ACHN (cell line): ENCODE results near the gene TACC3.

Source experiments
- DNase-seq: peaks from one replicate; pipeline ENCODE4 v3.0.0-alpha.2; 2015
- in situ Hi-C: cut with HindIII; loops from 2 replicates; pipeline ENCODE4 v1.10.0; 2017; ENCODE audit warnings: low sequenced_read_pairs, low pct_ligation_motif_present, low pct_unique_long_range_greater_than_20kb

Gene TACC3

DNA sequence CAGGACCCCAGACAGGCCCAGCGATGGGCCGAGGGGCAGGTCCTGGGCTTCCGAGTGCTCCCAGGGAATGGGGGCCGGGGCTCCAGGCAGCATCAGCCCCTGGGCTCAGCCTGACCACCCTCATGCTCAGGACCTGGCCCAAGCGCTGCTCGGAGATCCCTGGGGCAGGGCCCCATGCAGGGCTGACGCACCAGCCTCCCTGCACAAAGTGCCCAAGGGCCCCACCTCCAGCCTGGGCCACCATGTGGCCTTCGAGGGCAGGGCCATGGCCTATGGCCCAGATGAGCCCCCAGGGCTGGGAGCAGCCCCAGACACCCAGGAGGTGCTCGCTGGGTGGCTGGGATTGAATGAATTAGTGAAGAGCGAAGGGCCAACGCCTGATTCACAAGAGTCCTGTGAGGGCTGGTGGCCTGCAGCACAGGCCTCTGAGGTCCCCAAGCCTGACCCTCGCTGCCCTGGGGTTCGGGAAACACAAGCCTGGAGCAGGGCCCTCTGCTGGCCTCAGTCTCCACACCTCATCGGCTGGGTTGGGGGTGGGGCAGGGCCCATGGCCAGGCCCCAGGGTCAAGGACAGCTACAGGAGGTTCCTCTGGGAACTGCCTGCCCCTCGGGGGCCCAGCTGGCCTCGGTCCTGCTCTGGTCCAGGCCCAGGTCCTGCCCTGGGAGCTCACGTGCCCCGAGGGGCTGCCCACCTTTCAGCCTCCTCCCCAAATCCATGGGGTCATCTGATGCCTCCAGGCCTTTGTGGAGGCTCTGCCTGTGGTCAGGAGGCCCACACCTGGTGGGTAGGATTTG is 58.5 kb downstream of the TACC3 start:
- DNase-seq: no peak

GRCh38 chr4:1780435-1780834 is 59.1 kb downstream of the TACC3 start:
- in situ Hi-C loops: no loop called here
- no peak for DNase-seq

More for the DNA sequence above, 58.5 kb downstream of the TACC3 start:
- in situ Hi-C loops: no loop called here

GRCh38 chr4:1783015-1783414 is 61.7 kb downstream of the TACC3 start:
- in situ Hi-C loops: no loop called here
- DNase-seq: no peak

GRCh38 chr4:1783970-1784369 is 62.6 kb downstream of the TACC3 start:
- no peak for DNase-seq
- in situ Hi-C loops: no loop called here

GRCh38 chr4:1784395-1784788 is 63.1 kb downstream of the TACC3 start:
- in situ Hi-C loops: no loop called here
- no peak for DNase-seq

GRCh38 chr4:1784789-1785591 is 63.7 kb downstream of the TACC3 start:
- in situ Hi-C loops: no loop called here
- no peak for DNase-seq

GRCh38 chr4:1785592-1785991 is 64.3 kb downstream of the TACC3 start:
- no peak for DNase-seq
- in situ Hi-C loops: no loop called here

- in situ Hi-C loops: no loop called here
Observed at GRCh38 chr4:1786544-1787362, 65.4 kb downstream of the TACC3 start.

DNA sequence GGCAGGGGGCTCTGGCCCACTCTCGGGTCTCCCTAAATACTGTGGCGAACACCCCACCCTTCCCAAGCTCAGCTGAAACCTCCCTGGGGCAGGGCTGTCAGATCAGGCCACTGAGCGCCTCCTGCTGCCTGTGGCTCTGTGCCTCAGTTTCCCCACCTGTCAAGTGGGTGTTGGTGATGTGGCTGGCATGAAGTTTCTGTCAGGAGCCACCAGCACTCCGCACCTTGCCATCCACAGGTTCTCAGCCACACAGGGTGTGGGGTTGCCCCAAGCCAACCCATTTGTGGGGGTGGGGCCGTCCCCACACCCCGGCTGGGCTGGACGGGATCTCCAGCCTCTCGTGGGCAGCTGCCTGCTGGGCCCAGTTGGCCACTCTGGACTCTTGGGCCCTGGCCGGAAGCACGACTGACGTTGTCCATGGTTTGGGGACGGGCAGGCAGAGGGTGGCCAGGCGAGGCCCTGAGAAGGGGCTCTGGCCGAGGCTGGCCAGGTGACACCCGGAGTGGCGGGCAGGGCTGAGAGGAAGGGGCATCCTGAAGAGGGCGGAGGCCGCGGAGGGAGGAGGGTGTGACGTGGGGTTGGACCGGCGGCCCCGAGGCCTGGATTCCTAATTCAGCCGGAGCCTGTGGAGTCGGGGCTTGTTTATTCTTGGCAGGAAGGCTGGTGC is 66.2 kb downstream of the TACC3 start:
- in situ Hi-C loops: no loop called here
- DNase-seq: no peak

More at GRCh38 chr4:1786544-1787362, 65.4 kb downstream of the TACC3 start:
- DNase-seq: no peak

DNA sequence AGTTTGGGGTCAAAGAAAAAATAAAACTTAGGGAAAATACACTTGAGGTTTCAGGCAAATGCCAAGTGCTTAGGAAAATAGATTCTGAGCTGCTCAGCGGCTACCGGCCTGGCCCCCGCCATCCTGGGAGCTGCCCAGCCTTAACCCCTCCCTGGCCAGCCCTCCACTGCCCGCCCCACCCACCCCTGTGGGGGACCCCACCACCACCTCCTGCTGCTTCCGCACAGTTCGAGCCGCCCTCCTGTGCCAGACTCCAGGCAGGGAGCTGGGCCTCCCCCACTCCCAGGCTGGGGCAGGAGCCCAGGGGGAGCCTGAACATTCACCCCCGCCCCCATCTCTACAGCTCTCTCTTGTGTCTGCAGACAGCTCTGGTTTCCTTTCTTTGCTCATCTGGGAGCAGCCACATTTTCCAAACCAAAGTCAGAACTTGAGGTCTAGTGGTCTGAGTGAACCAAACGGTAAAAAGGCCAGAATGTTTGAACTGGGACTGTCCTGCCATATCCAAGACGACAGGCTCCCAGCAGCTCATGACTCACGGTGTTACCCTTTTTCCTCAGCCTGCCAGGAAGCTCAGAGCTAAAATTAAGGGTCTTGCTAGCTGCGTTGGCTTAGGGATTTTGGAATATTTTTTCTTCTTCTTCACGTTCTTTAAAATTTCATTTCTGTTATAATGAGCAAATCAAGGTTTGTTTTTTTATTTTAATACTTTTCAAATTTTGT is 67.1 kb downstream of the TACC3 start:
- in situ Hi-C loops: no loop called here
- DNase-seq: no peak

- in situ Hi-C loops: no loop called here
- no peak for DNase-seq
Observed at GRCh38 chr4:1789552-1789951, 68.2 kb downstream of the TACC3 start.

DNA sequence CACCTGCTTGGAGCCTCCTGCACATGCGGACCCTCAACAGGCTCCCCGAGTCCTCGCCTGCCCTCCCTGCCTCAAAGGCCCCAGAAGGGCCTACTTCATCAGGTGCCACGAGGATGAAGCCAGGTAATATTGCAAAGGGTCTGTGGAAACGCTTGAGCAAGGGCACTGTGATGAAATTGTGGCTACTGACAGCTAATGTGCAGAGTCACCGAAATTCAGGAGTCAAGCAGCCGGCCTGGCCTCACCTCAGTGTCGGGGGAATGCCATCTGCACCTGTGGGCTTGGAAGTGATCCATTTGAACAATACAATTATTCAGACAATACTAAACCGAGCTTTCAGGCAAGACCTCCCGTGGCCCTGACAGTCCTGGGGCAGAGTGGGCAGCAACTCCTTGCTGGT is 68.7 kb downstream of the TACC3 start:
- in situ Hi-C loops: no loop called here
- DNase-seq: no peak

- in situ Hi-C loops: no loop called here
- no peak for DNase-seq
Observed at GRCh38 chr4:1792158-1792831, 71.0 kb downstream of the TACC3 start.

DNA sequence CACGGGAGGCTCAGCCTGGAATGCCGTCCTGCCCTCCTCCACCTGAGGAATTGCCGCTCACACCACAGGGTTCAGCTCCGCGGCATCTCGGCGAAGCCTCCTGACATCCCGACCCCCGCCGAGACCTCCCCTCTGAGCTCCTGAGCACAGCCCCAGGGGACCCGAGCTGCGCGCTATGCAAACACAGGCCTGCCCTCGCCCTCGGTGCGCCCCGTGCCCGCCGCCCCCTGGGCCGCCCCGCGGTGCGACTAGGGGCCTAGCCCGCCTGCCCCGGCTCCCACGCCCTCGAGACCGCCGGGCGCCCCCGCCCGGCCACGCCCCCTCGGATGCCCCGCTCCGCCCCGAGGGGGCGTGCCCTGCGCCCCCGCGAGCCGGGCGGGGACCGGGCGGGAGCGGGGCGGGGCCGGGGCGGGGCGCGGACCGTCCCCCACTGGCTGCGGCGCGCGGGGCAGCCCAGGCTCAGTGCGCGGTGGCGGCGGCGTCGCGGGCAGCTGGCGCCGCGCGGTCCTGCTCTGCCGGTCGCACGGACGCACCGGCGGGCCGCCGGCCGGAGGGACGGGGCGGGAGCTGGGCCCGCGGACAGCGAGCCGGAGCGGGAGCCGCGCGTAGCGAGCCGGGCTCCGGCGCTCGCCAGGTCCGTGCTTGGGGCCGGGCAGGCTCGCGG is 71.6 kb downstream of the TACC3 start, which contains the start of gene FGFR3:
Gene FGFR3 (plus strand): TSS at position 462 of the 664 bp plus-strand sequence. CDS start 642 bp downstream, outside the sequence.
- in situ Hi-C loops: no loop called here
- DNase-seq: peak; percentile 14

- in situ Hi-C loops: no loop called here
- peak; percentile 9 for DNase-seq
Observed at GRCh38 chr4:1793496-1793840, 72.1 kb downstream of the TACC3 start.

DNA sequence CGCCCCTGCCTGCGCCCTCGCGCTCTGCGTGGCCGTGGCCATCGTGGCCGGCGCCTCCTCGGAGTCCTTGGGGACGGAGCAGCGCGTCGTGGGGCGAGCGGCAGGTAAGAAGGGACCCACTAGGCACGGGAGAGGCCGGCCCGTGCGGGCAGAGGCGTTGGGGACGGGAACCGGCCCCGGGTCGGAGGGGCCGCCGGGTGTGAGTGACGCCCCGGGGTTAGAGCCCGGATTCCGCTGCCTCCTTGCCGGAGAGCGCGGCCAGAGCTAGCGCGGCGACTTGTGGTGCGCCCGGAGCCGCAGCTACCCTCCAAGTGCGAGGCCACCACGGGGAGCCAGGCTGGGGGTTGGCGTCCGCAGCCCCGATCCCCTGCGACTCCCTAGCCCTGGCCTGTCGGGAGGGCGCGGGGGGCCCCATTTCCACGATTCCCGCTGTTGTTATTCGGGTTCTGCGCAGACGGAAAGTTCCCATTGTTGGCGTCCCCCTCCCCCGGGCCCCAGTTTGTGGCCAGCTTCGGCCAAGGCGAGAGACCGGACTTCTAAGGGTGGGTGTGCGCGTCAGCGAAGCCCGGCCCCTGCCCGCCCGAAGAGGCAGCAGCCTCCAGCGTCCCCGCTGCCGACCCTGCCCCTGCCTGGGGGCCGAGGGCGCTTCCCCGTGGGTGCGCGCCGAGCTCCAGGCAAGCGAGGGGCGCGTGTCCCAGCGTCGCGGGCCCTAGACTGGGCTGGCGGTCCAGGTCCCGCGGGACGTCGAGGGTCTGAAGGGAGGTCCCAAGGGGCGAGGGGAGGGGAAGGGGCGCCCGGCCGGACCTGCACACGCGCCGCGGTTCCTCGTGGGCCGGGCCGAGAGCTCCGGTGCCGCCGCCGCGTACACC is 72.9 kb downstream of the TACC3 start:
- in situ Hi-C loops: no loop called here
- peak; percentile 2 for DNase-seq
